Uterus (tissue), 4 donors: ENCODE data around the gene AASDH. TPM values are rescaled to one million over a fixed set of nuclear protein-coding genes. Genes with fewer than 3 reads are reported as not detected.

Experiments
- DNase-seq, 2 donors: peaks; one replicate each; pipeline ENCODE4 v3.0.0-alpha.2; 2019 to 2020
- H3K27ac ChIP-seq, 2 donors: fragments of 200-600 bp; sonication (generic); 1 replicate in 1 of 2; 2 replicates in 1 of 2; pipeline ENCODE4 v1.5.1; 2016 to 2018
- H3K27me3 ChIP-seq, 2 donors: fragments of 200-600 bp; sonication (generic); one replicate each; pipeline ENCODE4 v1.5.1; 2018 to 2019; ENCODE audit warnings: control low read depth in 1 of 2
- H3K36me3 ChIP-seq, 2 donors: fragments of 200-600 bp; sonication (generic); one replicate each; pipeline ENCODE4 v1.5.1; 2019; ENCODE audit warnings: control low read depth in 1 of 2
- H3K4me1 ChIP-seq, 2 donors: fragments of 200-600 bp; sonication (generic); one replicate each; pipeline ENCODE4 v1.5.1; 2018 to 2019; ENCODE audit warnings: control low read depth in 1 of 2
- H3K4me3 ChIP-seq, 2 donors: fragments of 200-600 bp; sonication (generic); 1 replicate in 1 of 2; 2 replicates in 1 of 2; pipeline ENCODE4 v1.5.1; 2018 to 2019; ENCODE audit warnings: mild to moderate bottlenecking in 1 of 2
- H3K9me3 ChIP-seq, 2 donors: fragments of 200-600 bp; sonication (generic); one replicate each; pipeline ENCODE4 v1.5.1; 2019; ENCODE audit warnings: control low read depth in 1 of 2
- POLR2A ChIP-seq, 2 donors: fragments of 450-650 bp; IDR thresholded peaks; one replicate each; pipeline ENCODE4 v1.6.1; 2016; ENCODE audit warnings: antibody characterized with exemption in 2 of 2, mild to moderate bottlenecking in 1 of 2, moderate library complexity in 1 of 2
- intact Hi-C: fragments of 100-400 bp; cut with DNase I; formaldehyde crosslinking; loops from one replicate; pipeline ENCODE4 v1.15.1; 2023; ENCODE audit warnings: low total_unique reads
- total RNA-seq, 4 donors: library from RNA; depleted of rRNA in 3 of 4; stranded (reverse); fragments of >200 nt in 3 of 4; gene quantifications; one replicate each; pipeline versions ENCODE4 v1.1.0 to v1.2.4, GENCODE V29; 2014 to 2023
- TF ChIP-seq, protein P1 (sequence below), 4 experiments: fragments of 200-600 bp in 2 of 4; fragments of 450-650 bp in 2 of 4; sonication (generic) in 2 of 4; IDR thresholded peaks; one replicate each; pipeline ENCODE4 v1.5.1; 2016 to 2019; ENCODE audit warnings: antibody characterized with exemption in 4 of 4, mild to moderate bottlenecking in 2 of 4, moderate library complexity in 1 of 4
- donor health status: DM: yes; HTN: yes; CAD: no.

Gene AASDH
- total RNA-seq, 4 donors from 2014 or later = 12.7 to 58.8 (median 26.6) TPM

DNA sequence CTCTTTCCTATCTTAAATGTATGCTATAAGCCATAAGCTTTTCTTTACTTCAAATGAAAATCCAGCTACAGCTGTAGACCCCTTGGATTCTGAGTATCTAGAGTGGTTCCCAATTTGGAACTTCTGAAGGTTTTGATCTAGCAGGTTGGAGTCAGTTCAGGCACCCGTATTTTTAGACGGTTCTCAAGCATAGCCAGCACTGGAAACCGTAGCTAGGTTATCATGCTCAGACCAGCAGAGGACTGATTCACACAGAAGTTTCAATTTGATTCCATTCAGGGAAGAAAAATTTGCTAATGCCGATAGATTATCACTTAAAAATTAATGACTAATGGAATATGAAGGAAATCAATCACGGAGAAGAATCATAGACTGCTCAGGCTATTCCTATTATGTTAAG, 36.9 kb upstream of the AASDH start:
- Histone ChIP-seq H3K4me1 (no peaks in the 10 kb centered on the region), H3K4me3 (no peak overlapping the region), H3K36me3 (no peaks in the 10 kb centered on the region), H3K9me3 (no peaks in the 10 kb centered on the region), H3K27ac (no peak overlapping the region), H3K27me3 (no peaks in the 10 kb centered on the region)
- TF ChIP-seq POLR2A (IDR thresholded peaks at IDR 0.05) = no peak
- TF ChIP-seq, protein P1, sequence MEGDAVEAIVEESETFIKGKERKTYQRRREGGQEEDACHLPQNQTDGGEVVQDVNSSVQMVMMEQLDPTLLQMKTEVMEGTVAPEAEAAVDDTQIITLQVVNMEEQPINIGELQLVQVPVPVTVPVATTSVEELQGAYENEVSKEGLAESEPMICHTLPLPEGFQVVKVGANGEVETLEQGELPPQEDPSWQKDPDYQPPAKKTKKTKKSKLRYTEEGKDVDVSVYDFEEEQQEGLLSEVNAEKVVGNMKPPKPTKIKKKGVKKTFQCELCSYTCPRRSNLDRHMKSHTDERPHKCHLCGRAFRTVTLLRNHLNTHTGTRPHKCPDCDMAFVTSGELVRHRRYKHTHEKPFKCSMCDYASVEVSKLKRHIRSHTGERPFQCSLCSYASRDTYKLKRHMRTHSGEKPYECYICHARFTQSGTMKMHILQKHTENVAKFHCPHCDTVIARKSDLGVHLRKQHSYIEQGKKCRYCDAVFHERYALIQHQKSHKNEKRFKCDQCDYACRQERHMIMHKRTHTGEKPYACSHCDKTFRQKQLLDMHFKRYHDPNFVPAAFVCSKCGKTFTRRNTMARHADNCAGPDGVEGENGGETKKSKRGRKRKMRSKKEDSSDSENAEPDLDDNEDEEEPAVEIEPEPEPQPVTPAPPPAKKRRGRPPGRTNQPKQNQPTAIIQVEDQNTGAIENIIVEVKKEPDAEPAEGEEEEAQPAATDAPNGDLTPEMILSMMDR (IDR thresholded peaks at IDR 0.05) = no peak
- DNase-seq = no peak
- intact Hi-C loops = no loop called here

DNA sequence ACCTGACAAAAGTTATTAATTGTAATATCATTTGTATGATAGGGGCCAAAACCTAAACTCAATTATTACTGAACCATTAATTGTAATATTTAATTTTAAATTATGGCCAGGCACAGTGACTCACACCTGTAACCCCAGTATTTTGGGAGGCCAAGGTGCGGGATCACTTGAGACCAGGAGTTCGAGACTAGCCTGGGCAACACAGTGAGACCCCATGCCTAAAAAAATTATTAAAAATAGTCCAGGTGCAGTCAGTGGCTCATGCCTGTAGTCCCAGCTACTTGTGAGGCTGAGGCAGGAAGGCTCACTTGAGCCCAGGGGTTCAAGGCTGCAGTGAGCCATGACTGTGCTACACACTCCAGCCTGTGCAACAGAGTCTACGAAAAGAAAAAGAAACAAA, 30.1 kb upstream of the AASDH start:
- Histone ChIP-seq H3K27ac (no peak overlapping the region), H3K4me3 (no peak overlapping the region), H3K4me1 (no peaks in the 10 kb centered on the region), H3K36me3 (no peaks in the 10 kb centered on the region), H3K27me3 (no peaks in the 10 kb centered on the region), H3K9me3 (no peaks in the 10 kb centered on the region)
- intact Hi-C loops = no loop called here
- no peak for DNase-seq
- TF ChIP-seq, protein P1 (IDR thresholded peaks at IDR 0.05) = no peak

DNA sequence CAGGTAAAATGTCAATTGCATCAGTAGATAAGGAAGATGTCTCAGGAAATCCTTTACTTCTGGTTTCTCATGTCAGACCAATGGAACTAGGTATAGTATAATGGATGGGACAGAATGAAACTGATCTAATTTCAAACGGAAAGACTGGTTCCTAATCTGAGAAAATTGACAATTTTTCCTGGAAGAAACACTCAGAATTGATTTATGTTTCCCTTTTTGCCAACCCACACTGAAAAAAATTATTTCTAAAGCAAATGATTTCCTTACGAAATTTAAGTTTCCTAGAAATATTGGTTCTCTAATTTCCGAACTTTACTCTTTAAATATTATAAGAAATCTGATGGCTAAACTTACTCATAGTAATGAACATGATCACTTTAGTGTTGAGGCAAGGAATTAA, 29.1 kb upstream of the AASDH start:
- no peaks in the 10 kb centered on the region for H3K4me1 ChIP-seq
- H3K27me3 ChIP-seq = no peaks in the 10 kb centered on the region
- no peaks in the 10 kb centered on the region for H3K9me3 ChIP-seq
- H3K36me3 ChIP-seq = no peaks in the 10 kb centered on the region
- no peak overlapping the region for H3K4me3 ChIP-seq
- intact Hi-C loops = no loop called here
- no peak overlapping the region for H3K27ac ChIP-seq
- no peak for TF ChIP-seq POLR2A (IDR thresholded peaks at IDR 0.05)
- TF ChIP-seq, protein P1 (IDR thresholded peaks at IDR 0.05) = no peak
- DNase-seq = no peak

DNA sequence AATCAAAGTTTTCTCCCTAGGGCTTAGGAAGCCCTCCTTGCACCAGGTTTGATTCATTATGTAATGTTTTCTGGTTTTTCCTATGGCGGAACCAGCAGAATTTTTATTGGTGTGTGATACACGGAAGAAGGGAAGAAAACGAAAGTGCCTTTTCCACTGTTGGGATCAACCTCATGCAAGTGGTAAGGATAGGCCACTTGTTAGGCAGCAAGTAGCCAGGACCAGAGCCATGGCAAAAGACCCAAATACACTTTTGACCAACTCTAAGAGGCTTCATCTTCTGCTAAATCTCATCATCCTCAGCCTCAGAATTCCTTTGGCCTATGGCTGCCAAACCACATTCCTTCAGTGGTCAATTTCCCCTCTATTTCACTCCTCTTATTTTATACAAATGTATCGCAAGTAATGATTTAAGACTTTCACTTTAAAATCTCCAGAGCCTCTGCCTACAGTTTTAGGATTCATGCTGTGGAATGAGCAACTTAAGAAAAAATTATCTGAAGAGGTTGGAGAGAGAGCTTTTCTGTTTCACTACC, 26.9 kb upstream of the AASDH start:
- DNase-seq = no peak
- Histone ChIP-seq H3K4me3 (no peak overlapping the region), H3K27me3 (no peaks in the 10 kb centered on the region), H3K27ac (no peak overlapping the region), H3K9me3 (no peaks in the 10 kb centered on the region), H3K36me3 (no peaks in the 10 kb centered on the region), H3K4me1 (no peaks in the 10 kb centered on the region)
- intact Hi-C loops = no loop called here
- no peak for TF ChIP-seq POLR2A (IDR thresholded peaks at IDR 0.05)
- TF ChIP-seq, protein P1 (IDR thresholded peaks at IDR 0.05) = no peak

DNA sequence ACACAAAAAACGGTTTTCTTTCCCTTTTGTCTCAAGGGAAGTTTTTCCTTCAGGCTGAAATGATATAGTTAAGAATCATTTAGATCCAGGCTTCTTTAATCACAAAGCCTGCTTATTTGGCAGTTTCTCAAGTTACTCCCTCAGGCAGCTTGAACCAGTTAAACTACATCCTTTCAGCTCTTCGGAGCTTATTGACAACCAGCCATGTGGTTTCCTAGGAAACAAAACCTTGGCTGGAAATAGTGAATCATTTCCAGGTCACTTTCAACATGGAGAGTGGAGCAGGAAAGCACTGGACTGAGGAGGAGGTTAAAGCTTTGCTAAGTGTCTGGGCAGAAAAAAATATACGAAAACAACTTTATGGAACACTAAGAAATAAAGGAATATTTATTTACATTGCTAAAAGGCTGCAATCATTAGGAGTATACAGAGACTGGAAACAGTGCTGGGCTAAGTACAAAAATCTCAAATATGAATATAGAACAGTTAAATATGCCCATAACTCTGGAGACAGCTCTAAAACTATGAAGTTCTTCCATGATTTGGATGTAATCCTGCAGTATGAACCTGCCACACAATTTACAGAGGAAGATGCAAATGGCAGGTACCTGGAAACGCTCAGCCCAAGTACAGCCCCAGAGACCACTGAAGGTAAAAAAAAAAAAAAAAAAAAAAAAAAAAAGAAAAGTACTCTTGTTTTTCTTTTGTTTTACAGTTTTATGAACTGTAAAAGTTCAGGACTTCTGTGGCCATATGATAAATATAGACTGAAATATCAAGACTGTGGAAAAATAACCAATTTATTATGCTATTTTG, 23.2 kb upstream of the AASDH start:
- H3K36me3 ChIP-seq = no peaks in the 10 kb centered on the region
- intact Hi-C loops = no loop called here
- peak; percentile 50 to 72 for DNase-seq
- no peaks in the 10 kb centered on the region for H3K27me3 ChIP-seq
- no peak for TF ChIP-seq POLR2A (IDR thresholded peaks at IDR 0.05)
- TF ChIP-seq, protein P1 (IDR thresholded peaks at IDR 0.05) = no peak
- peak overlapping the region; percentile 44 to 50 for H3K27ac ChIP-seq
- H3K9me3 ChIP-seq = no peaks in the 10 kb centered on the region
- peak overlapping the region in 1 of 2 donors; percentile 12 for H3K4me3 ChIP-seq
- H3K4me1 ChIP-seq = no peaks in the 10 kb centered on the region
